Smooth muscle cell (in vitro differentiated cells): Measurements from ENCODE around the gene TBC1D2B. TPM values are rescaled to one million over a fixed set of nuclear protein-coding genes. Genes with fewer than 3 reads are reported as not detected.

Experiments
- DNase-seq: peaks from one replicate; lab custom pipeline; 2025; ENCODE audit not compliant: unreplicated experiment; lab: John Stamatoyannopoulos, UW
- H2AFZ ChIP-seq: fragments of 200-600 bp; sonication (generic); 2 replicates; pipeline ENCODE4 v1.6.0; 2016; ENCODE audit warnings: antibody characterized with exemption, low read depth, mild to moderate bottlenecking
- H3F3A ChIP-seq: fragments of 200-600 bp; sonication (generic); 2 replicates; pipeline ENCODE4 v1.6.0; 2017; ENCODE audit warnings: antibody characterized with exemption, low read depth
- H3K27ac ChIP-seq: fragments of 200-600 bp; sonication (generic); 2 replicates; pipeline ENCODE4 v1.5.1; 2016; ENCODE audit warnings: low read depth, mild to moderate bottlenecking
- H3K27me3 ChIP-seq: fragments of 200-600 bp; sonication (generic); 2 replicates; pipeline ENCODE4 v1.6.1; 2016; ENCODE audit warnings: low read depth, mild to moderate bottlenecking
- H3K36me3 ChIP-seq: fragments of 200-600 bp; sonication (generic); 2 replicates; pipeline ENCODE4 v1.5.1; 2016; ENCODE audit warnings: low read depth
- H3K4me1 ChIP-seq: fragments of 200-600 bp; sonication (generic); 2 replicates; pipeline ENCODE4 v1.5.1; 2016; ENCODE audit warnings: low read depth
- H3K4me2 ChIP-seq: fragments of 200-600 bp; sonication (generic); 2 replicates; pipeline ENCODE4 v1.6.0; 2016; ENCODE audit warnings: mild to moderate bottlenecking
- H3K4me3 ChIP-seq: fragments of 200-600 bp; sonication (generic); 2 replicates; pipeline ENCODE4 v1.5.1; 2016; ENCODE audit warnings: mild to moderate bottlenecking
- H3K79me2 ChIP-seq: fragments of 200-600 bp; sonication (generic); 2 replicates; pipeline ENCODE4 v1.6.0; 2016; ENCODE audit warnings: low read depth, mild to moderate bottlenecking
- H3K9ac ChIP-seq: fragments of 200-600 bp; sonication (generic); 2 replicates; pipeline ENCODE4 v1.6.0; 2016; ENCODE audit warnings: low read depth
- H3K9me3 ChIP-seq: fragments of 200-600 bp; sonication (generic); replicated peaks from 2 replicates; pipeline ENCODE4 v1.5.1; 2016; ENCODE audit warnings: low read depth
- H4K20me1 ChIP-seq: fragments of 200-600 bp; sonication (generic); 2 replicates; pipeline ENCODE4 v1.6.0; 2016; ENCODE audit warnings: low read depth
- WGBS: methylation state at CpG from one replicate; pipeline ENCODE4 v1.1.7; 2016; ENCODE audit warnings: low lambda C conversion rate; 5-methylcytosine and 5-hydroxymethylcytosine counted together
- polyA plus RNA-seq: library from polyadenylated mRNA; unstranded; fragments of >200 nt; fragmentation: Nextera tagmentation; extraction: Ambion mirVana; gene quantifications from 2 replicates; pipeline ENCODE4 v1.2.1, GENCODE V29; 2016
- total RNA-seq: library from RNA; depleted of rRNA; stranded (reverse); fragments of >200 nt; gene quantifications from 2 replicates; pipeline ENCODE4 v1.2.3, GENCODE V29; 2014
- TF ChIP-seq, protein P1 (sequence below): fragments of 200-600 bp; sonication (generic); IDR thresholded peaks from 2 replicates; pipeline ENCODE4 v1.5.1; 2017; ENCODE audit warnings: borderline replicate concordance, mild to moderate bottlenecking, antibody characterized with exemption; ENCODE audit not compliant: insufficient read depth, poor library complexity, severe bottlenecking

TBC1D2B gene
- total and polyA plus RNA-seq, 2 experiments from 2014 or later: 14.2 to 19.4 TPM

DNA sequence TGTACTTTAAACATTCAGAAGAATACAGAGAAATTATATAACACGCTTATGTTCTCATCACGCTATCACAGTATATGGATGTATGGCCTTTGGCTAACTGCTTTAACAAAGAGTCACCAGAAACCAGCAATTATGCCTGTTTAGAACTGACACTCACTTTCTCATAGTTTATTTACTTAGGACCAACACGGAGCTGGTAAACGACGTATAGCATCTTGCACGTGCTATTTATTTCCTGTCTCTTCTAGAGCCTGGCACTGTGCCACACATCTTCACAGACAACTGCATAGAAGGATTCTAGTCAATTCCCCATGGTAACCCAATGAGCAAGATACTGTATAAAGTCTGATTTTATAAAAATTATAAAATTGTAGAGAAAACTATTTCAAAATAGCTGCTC, 43.6 kb downstream of the TBC1D2B start:
- Histone ChIP-seq H3K4me2 (no peak overlapping the region), H3K4me3 (no peak overlapping the region), H3K36me3 (no peaks in the 10 kb centered on the region), H3K9me3 (no peaks in the 10 kb centered on the region), H3K9ac (no peak overlapping the region), H3K4me1 (no peaks in the 10 kb centered on the region), H2AFZ (no peak overlapping the region), H4K20me1 (peaks cover 40% of the 10 kb centered on the region), H3K79me2 (no peaks in the 10 kb centered on the region), H3F3A (no peaks in the 10 kb centered on the region), H3K27ac (no peak overlapping the region), H3K27me3 (no peaks in the 10 kb centered on the region)
- TF ChIP-seq, protein P1, sequence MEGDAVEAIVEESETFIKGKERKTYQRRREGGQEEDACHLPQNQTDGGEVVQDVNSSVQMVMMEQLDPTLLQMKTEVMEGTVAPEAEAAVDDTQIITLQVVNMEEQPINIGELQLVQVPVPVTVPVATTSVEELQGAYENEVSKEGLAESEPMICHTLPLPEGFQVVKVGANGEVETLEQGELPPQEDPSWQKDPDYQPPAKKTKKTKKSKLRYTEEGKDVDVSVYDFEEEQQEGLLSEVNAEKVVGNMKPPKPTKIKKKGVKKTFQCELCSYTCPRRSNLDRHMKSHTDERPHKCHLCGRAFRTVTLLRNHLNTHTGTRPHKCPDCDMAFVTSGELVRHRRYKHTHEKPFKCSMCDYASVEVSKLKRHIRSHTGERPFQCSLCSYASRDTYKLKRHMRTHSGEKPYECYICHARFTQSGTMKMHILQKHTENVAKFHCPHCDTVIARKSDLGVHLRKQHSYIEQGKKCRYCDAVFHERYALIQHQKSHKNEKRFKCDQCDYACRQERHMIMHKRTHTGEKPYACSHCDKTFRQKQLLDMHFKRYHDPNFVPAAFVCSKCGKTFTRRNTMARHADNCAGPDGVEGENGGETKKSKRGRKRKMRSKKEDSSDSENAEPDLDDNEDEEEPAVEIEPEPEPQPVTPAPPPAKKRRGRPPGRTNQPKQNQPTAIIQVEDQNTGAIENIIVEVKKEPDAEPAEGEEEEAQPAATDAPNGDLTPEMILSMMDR: no peak
- DNase-seq: no peak
- WGBS: 81% methylated on average over 6 of the region's 6 CpGs

- Histone ChIP-seq H3K36me3 (no peaks in the 10 kb centered on the region), H3K4me1 (no peaks in the 10 kb centered on the region), H4K20me1 (peaks cover 30% of the 10 kb centered on the region), H3K9me3 (no peaks in the 10 kb centered on the region), H3K27ac (no peak overlapping the region), H3F3A (no peaks in the 10 kb centered on the region), H3K4me3 (no peak overlapping the region), H3K79me2 (no peaks in the 10 kb centered on the region), H2AFZ (no peak overlapping the region), H3K9ac (no peak overlapping the region), H3K27me3 (no peaks in the 10 kb centered on the region), H3K4me2 (no peak overlapping the region)
- TF ChIP-seq, protein P1: no peak
- 98% methylated on average over 4 of the region's 4 CpGs for WGBS
- DNase-seq: no peak
Observed at GRCh38 chr15:78032671-78033070, 44.8 kb downstream of the TBC1D2B start.

- Histone ChIP-seq H3K9ac (no peak overlapping the region), H3K9me3 (no peaks in the 10 kb centered on the region), H4K20me1 (peaks cover 12% of the 10 kb centered on the region), H3K4me2 (no peak overlapping the region), H2AFZ (no peak overlapping the region), H3K27ac (no peak overlapping the region), H3K79me2 (no peaks in the 10 kb centered on the region), H3F3A (no peaks in the 10 kb centered on the region), H3K36me3 (no peaks in the 10 kb centered on the region), H3K4me1 (no peaks in the 10 kb centered on the region), H3K4me3 (no peak overlapping the region), H3K27me3 (no peaks in the 10 kb centered on the region)
- TF ChIP-seq, protein P1: no peak
- 91% methylated on average over 2 of the region's 2 CpGs for WGBS
- no peak for DNase-seq
Observed at GRCh38 chr15:78024883-78025282, 52.6 kb downstream of the TBC1D2B start.

DNA sequence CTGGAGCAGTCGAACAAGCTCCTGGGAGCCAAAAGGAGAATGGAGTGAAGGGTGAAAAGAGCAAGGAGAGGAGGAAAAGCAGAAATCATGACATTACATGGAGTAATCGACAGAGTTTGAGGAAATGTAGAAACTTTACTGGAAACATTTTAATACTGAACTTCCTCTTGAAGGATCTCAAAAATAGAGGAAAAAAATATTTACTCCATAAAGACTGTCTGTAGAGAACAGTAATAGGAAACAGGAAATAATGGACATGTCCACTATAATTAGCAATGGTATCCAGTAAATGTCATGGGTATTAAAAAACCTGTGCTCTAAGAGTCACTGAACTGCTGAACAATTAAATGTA, 53.0 kb downstream of the TBC1D2B start:
- TF ChIP-seq, protein P1: no peak
- Histone ChIP-seq H3F3A (no peaks in the 10 kb centered on the region), H3K36me3 (no peaks in the 10 kb centered on the region), H2AFZ (no peak overlapping the region), H3K27ac (no peak overlapping the region), H3K27me3 (no peaks in the 10 kb centered on the region), H3K9me3 (no peaks in the 10 kb centered on the region), H3K4me3 (no peak overlapping the region), H3K4me2 (no peak overlapping the region), H3K9ac (no peak overlapping the region), H4K20me1 (peaks cover 12% of the 10 kb centered on the region), H3K79me2 (no peaks in the 10 kb centered on the region), H3K4me1 (no peaks in the 10 kb centered on the region)
- WGBS: 86% methylated on average over 2 of the region's 2 CpGs
- DNase-seq: no peak
